HuH-7.5 (cell line): ENCODE data around the gene RNF41.
A peak's percentile ranks its signal among the peaks of the same experiment; 100 is the strongest.
"Not testable (repeated sequence)": the region's sequence is repeated elsewhere in the genome, so short reads cannot be mapped to it uniquely, and the experiment has no call there.

ENCODE experiments used
- DNase-seq: peaks from one replicate; pipeline ENCODE4 v3.0.0; 2011; ENCODE audit warnings: low spot score

Gene RNF41

GRCh38 chr12:56221757-56222530 lies at the start of gene RNF41:
Gene RNF41 (minus strand): TSS chr12:56221922. CDS start chr12:56214047, 7,875 bp downstream.
- peak; percentile 98 for DNase-seq

GRCh38 chr12:56271031-56271430 lies 49.3 kb upstream of the RNF41 start:
- no peak for DNase-seq

- peak; percentile 63 for DNase-seq
Observed at GRCh38 chr12:56267443-56268071, 45.8 kb upstream of the RNF41 start.

GRCh38 chr12:56266693-56267442 lies 45.1 kb upstream of the RNF41 start, which contains the start of gene COQ10A:
Gene COQ10A (plus strand): TSS chr12:56266942. CDS start chr12:56267119, 177 bp downstream.
- DNase-seq: peak; percentile 95

- not testable (repeated sequence) for DNase-seq
Observed at GRCh38 chr12:56266068-56266692, 44.5 kb upstream of the RNF41 start.

GRCh38 chr12:56262955-56263354 lies 41.2 kb upstream of the RNF41 start:
- DNase-seq: not testable (repeated sequence)

- peak; percentile 3 for DNase-seq
Observed at GRCh38 chr12:56261503-56262232, 39.9 kb upstream of the RNF41 start.

GRCh38 chr12:56260921-56261320 lies 39.2 kb upstream of the RNF41 start:
- no peak for DNase-seq

- DNase-seq: no peak
Observed at GRCh38 chr12:56260380-56260779, 38.7 kb upstream of the RNF41 start.

- DNase-seq: no peak
Observed at GRCh38 chr12:56258820-56259183, 37.1 kb upstream of the RNF41 start.

GRCh38 chr12:56258068-56258819 lies 36.5 kb upstream of the RNF41 start, which contains the start of gene ANKRD52:
Gene ANKRD52 (minus strand): TSS chr12:56258384. CDS start chr12:56258269, 115 bp downstream.
- DNase-seq: peak; percentile 92

- DNase-seq: peak; percentile 85
Observed at GRCh38 chr12:56257491-56258067, 35.9 kb upstream of the RNF41 start.

GRCh38 chr12:56257071-56257470 lies 35.3 kb upstream of the RNF41 start:
- DNase-seq: no peak

- DNase-seq: no peak
Observed at GRCh38 chr12:56256326-56256960, 34.7 kb upstream of the RNF41 start.

GRCh38 chr12:56255671-56256070 lies 33.9 kb upstream of the RNF41 start:
- DNase-seq: no peak

GRCh38 chr12:56253091-56253490 lies 31.4 kb upstream of the RNF41 start:
- no peak for DNase-seq

- no peak for DNase-seq
Observed at GRCh38 chr12:56252649-56253048, 30.9 kb upstream of the RNF41 start.

GRCh38 chr12:56248711-56249110 lies 27.0 kb upstream of the RNF41 start:
- DNase-seq: no peak

- no peak for DNase-seq
Observed at GRCh38 chr12:56247923-56248322, 26.2 kb upstream of the RNF41 start.

- no peak for DNase-seq
Observed at GRCh38 chr12:56244494-56244893, 22.8 kb upstream of the RNF41 start.
